PC-3 (cell line): Measurements from ENCODE around the gene FARS2.

Source experiments
- CTCF ChIP-seq: fragments of 300-600 bp; sonication (generic); conservative IDR thresholded peaks from 2 replicates; pipeline ENCODE4 v1.5.1; 2017; ENCODE audit warnings: antibody characterized with exemption, low read depth, mild to moderate bottlenecking, low read length
- EZH2phosphoT487 ChIP-seq: fragments of 300-600 bp; sonication (generic); IDR thresholded peaks from 2 replicates; pipeline ENCODE4 v1.6.1; 2018; ENCODE audit warnings: mild to moderate bottlenecking, antibody characterized with exemption, low read length, borderline replicate concordance

GRCh38 chr6:5367510-5367909 is 106.2 kb downstream of the FARS2 start:
- no peak for TF ChIP-seq CTCF
- TF ChIP-seq EZH2phosphoT487 = no peak
